H1 (cell line): ENCODE results near the gene HNF1B.
A peak's percentile ranks its signal among the peaks of the same experiment; 100 is the strongest.

Source experiments
- BRCA1 ChIP-seq: IDR thresholded peaks from 2 replicates; pipeline ENCODE4 v1.6.1; 2012; ENCODE audit warnings: low read depth, low read length, improper control_type of control experiment
- CTCF ChIP-seq, 3 experiments: IDR thresholded peaks; 1 replicate in 2 of 3; 2 replicates in 1 of 3; pipeline versions ENCODE4 v1.5.1 to v1.6.1; 2011; ENCODE audit warnings: low read length in 3 of 3, mild to moderate bottlenecking in 3 of 3, inconsistent platforms in 2 of 3, low read depth in 1 of 3, moderate library complexity in 1 of 3; ENCODE audit not compliant: insufficient read depth in 1 of 3; ENCODE audit errors: control extremely low read depth in 1 of 3
- EZH2 ChIP-seq: fragments of 200-600 bp; sonication (generic); IDR thresholded peaks from 2 replicates; pipeline ENCODE4 v1.7.1; 2012; ENCODE audit warnings: low read depth, mild to moderate bottlenecking, moderate library complexity, low read length, inconsistent platforms; ENCODE audit not compliant: severe bottlenecking
- HDAC6 ChIP-seq: IDR thresholded peaks from one replicate; pipeline ENCODE4 v1.7.1; 2012; ENCODE audit warnings: low read depth, mild to moderate bottlenecking, inconsistent platforms, low read length, moderate library complexity
- POLR2A ChIP-seq, 2 experiments: IDR thresholded peaks; 1 replicate in 1 of 2; 2 replicates in 1 of 2; pipeline ENCODE4 v1.6.1; 2011; ENCODE audit warnings: low read depth in 2 of 2, low read length in 2 of 2, mild to moderate bottlenecking in 2 of 2; ENCODE audit errors: control extremely low read depth in 1 of 2
- SP1 ChIP-seq: IDR thresholded peaks from 2 replicates; pipeline ENCODE4 v1.6.1; 2011; ENCODE audit warnings: low read depth, low read length
- SP2 ChIP-seq: IDR thresholded peaks from 2 replicates; pipeline ENCODE4 v1.6.1; 2012; ENCODE audit warnings: mild to moderate bottlenecking, low read length, inconsistent platforms
- YY1 ChIP-seq: IDR thresholded peaks from 2 replicates; pipeline ENCODE4 v1.6.1; 2011; ENCODE audit warnings: low read depth, mild to moderate bottlenecking, low read length
- TF ChIP-seq, protein P1 (sequence below): IDR thresholded peaks from 2 replicates; pipeline ENCODE4 v1.6.1; 2011; ENCODE audit warnings: low read depth, mild to moderate bottlenecking, low read length; ENCODE audit not compliant: insufficient read depth

DNA sequence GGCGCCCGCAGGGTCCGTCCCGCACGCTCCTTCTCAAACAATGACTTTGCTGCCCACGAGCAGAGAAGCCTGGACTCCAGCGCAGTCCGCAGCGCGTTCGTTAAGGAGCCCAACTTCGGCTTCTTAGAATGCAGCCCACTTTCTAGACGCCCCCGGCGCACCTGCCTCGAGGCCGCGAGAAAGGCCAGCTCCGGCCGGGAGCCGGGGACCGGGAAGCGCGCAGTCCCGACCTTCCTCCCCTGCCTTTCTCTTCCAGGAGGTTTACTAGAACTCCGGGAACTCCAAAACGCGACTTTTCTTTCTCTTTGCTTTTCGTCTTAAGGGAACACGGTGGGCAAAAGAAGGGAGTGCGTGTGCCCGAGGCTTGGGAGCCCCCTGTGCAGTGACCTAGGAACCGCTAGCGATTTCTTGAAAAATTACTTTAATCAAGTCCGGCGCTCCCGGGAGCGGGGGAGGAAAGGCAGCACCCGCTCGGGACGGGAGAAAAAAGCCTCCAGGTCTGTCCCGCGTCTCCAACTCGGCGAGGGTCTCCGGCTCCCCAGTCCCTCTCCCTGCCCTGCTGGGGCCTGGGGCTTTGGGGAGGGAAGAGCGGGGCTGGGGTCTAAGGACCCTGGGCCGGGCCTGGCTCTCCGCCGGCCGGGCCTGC lies 2.6 kb downstream of the HNF1B start:
- TF ChIP-seq POLR2A (IDR thresholded peaks at IDR 0.05; ENCODE audit: control extremely low read depth in 1 of 2, low read depth in 2 of 2, low read length in 2 of 2) (no peak), EZH2 (peak; percentile 95), CTCF (IDR thresholded peaks at IDR 0.05; ENCODE audit: control extremely low read depth in 1 of 3, insufficient read depth in 1 of 3, low read depth in 1 of 3, low read length in 3 of 3) (no peak), BRCA1 (no peak), HDAC6 (no peak), SP1 (no peak), SP2 (no peak), YY1 (no peak)
- TF ChIP-seq, protein P1, sequence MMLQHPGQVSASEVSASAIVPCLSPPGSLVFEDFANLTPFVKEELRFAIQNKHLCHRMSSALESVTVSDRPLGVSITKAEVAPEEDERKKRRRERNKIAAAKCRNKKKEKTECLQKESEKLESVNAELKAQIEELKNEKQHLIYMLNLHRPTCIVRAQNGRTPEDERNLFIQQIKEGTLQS, result no peak
